ENCODE measurements around the gene TPCN1. TPM values are rescaled to one million over a fixed set of nuclear protein-coding genes. Genes with fewer than 3 reads are reported as not detected.

The TPCN1 gene
- total and polyA plus RNA-seq, 2 of the 13 experiments (the other 11 are each of a cell fraction or from before 2014, with no cell fraction given): 8.0 to 26.8 TPM

DNA sequence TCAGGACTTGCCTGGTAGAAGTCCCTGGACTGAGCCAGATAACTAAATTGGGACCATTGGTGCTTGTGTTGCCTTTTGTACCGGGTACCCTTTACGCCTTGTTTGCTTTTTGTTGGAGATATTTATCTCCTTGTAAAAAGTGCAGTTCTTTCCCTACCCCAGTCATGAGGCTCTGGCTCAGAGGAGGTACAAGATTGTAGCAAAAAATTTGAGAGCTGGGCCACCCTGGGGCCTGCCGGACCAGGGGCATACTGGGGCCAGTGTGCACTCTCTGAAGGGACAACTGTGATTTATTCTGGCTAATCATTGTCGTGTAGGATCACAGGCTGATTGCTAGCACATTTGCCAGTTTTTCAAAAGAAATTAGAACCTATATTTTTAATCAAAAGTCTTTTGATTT is 13.2 kb downstream of the TPCN1 start:
- WGBS (ENCODE audit: low lambda C conversion rate): 89% methylated on average over 4 of the region's 4 CpGs
- no peak overlapping the region for H3K4me3 ChIP-seq (replicated peaks in 1 of 3; ENCODE audit: insufficient read depth in 1 of 3, low read depth in 2 of 3, low read length in 3 of 3)
- H3K27ac ChIP-seq (ENCODE audit: extremely low read length, insufficient read depth, low read length): no peak overlapping the region
- ChIA-PET POLR2A (no interaction called here), CTCF (ENCODE audit: low intra/inter-chr PET ratio, low total read pairs) (no interaction called here)
- H3K9ac ChIP-seq (ENCODE audit: insufficient read depth, low read depth, low read length): no peak overlapping the region
- no peak overlapping the region for H3K4me2 ChIP-seq (ENCODE audit: low read depth, low read length)
- H3K9me3 ChIP-seq (ENCODE audit: low read length): no peaks in the 10 kb centered on the region
- peaks cover 7 to 11% of the 10 kb centered on the region in 2 experiments; a peak in 4 of 5 replicates for H3K36me3 ChIP-seq (replicated peaks in 1 of 2; ENCODE audit: control insufficient read depth in 1 of 2, insufficient read depth in 2 of 2, low read length in 2 of 2)
- H4K20me1 ChIP-seq (ENCODE audit: insufficient read depth, low read length): no peaks in the 10 kb centered on the region
- no peak for DNase-seq (ENCODE audit: low spot score)
- peaks cover 62% of the 10 kb centered on the region for H3K4me1 ChIP-seq (ENCODE audit: insufficient read depth, low read length)
- no peak for FAIRE-seq
- intact Hi-C loops (cut with micrococcal nuclease; ENCODE audit: unreplicated experiment) (no loop called here), in situ Hi-C loops (cut with HindIII; ENCODE audit: extremely low pct_ligation_motif_present, low pct_unique_long_range_greater_than_20kb) (no loop called here)
- H2AFZ ChIP-seq (ENCODE audit: low read length): no peak overlapping the region
- no peak for ATAC-seq
- BruUV-seq (replicated peaks): no TSS peak
- no peaks in the 10 kb centered on the region for H3K79me2 ChIP-seq (ENCODE audit: insufficient read depth, low read length)
- H3K27me3 ChIP-seq (ENCODE audit: control insufficient read depth in 1 of 2, insufficient read depth in 2 of 2, low read length in 2 of 2): no peaks in the 10 kb centered on the region
- TF ChIP-seq TFE3 (CRISPR knock-in tag; IDR thresholded peaks at IDR 0.05) (no peak), KLF9 (CRISPR knock-in tag; IDR thresholded peaks at IDR 0.05; ENCODE audit: low read depth) (no peak), ZNF766 (CRISPR knock-in tag; IDR thresholded peaks at IDR 0.05; ENCODE audit: borderline replicate concordance) (no peak), SP5 (CRISPR knock-in tag; IDR thresholded peaks at IDR 0.05; ENCODE audit: borderline replicate concordance, low read depth) (no peak), JUN (CRISPR knock-in tag; IDR thresholded peaks at IDR 0.05) (no peak), KDM5B (CRISPR knock-in tag; IDR thresholded peaks at IDR 0.05; ENCODE audit: borderline replicate concordance) (no peak), DR1 (CRISPR knock-in tag; IDR thresholded peaks at IDR 0.05) (no peak), ZNF710 (CRISPR knock-in tag; IDR thresholded peaks at IDR 0.05; ENCODE audit: borderline replicate concordance) (no peak)
- TF ChIP-seq, protein P1, sequence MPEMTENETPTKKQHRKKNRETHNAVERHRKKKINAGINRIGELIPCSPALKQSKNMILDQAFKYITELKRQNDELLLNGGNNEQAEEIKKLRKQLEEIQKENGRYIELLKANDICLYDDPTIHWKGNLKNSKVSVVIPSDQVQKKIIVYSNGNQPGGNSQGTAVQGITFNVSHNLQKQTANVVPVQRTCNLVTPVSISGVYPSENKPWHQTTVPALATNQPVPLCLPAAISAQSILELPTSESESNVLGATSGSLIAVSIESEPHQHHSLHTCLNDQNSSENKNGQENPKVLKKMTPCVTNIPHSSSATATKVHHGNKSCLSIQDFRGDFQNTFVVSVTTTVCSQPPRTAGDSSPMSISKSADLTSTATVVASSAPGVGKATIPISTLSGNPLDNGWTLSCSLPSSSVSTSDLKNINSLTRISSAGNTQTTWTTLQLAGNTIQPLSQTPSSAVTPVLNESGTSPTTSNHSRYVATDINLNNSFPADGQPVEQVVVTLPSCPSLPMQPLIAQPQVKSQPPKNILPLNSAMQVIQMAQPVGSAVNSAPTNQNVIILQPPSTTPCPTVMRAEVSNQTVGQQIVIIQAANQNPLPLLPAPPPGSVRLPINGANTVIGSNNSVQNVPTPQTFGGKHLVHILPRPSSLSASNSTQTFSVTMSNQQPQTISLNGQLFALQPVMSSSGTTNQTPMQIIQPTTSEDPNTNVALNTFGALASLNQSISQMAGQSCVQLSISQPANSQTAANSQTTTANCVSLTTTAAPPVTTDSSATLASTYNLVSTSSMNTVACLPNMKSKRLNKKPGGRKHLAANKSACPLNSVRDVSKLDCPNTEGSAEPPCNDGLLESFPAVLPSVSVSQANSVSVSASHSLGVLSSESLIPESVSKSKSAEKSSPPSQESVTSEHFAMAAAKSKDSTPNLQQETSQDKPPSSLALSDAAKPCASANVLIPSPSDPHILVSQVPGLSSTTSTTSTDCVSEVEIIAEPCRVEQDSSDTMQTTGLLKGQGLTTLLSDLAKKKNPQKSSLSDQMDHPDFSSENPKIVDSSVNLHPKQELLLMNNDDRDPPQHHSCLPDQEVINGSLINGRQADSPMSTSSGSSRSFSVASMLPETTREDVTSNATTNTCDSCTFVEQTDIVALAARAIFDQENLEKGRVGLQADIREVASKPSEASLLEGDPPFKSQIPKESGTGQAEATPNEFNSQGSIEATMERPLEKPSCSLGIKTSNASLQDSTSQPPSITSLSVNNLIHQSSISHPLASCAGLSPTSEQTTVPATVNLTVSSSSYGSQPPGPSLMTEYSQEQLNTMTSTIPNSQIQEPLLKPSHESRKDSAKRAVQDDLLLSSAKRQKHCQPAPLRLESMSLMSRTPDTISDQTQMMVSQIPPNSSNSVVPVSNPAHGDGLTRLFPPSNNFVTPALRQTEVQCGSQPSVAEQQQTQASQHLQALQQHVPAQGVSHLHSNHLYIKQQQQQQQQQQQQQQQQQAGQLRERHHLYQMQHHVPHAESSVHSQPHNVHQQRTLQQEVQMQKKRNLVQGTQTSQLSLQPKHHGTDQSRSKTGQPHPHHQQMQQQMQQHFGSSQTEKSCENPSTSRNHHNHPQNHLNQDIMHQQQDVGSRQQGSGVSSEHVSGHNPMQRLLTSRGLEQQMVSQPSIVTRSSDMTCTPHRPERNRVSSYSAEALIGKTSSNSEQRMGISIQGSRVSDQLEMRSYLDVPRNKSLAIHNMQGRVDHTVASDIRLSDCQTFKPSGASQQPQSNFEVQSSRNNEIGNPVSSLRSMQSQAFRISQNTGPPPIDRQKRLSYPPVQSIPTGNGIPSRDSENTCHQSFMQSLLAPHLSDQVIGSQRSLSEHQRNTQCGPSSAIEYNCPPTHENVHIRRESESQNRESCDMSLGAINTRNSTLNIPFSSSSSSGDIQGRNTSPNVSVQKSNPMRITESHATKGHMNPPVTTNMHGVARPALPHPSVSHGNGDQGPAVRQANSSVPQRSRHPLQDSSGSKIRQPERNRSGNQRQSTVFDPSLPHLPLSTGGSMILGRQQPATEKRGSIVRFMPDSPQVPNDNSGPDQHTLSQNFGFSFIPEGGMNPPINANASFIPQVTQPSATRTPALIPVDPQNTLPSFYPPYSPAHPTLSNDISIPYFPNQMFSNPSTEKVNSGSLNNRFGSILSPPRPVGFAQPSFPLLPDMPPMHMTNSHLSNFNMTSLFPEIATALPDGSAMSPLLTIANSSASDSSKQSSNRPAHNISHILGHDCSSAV (CRISPR knock-in tag; IDR thresholded peaks at IDR 0.05; ENCODE audit: borderline replicate concordance): no peak
- TF ChIP-seq, protein P2, sequence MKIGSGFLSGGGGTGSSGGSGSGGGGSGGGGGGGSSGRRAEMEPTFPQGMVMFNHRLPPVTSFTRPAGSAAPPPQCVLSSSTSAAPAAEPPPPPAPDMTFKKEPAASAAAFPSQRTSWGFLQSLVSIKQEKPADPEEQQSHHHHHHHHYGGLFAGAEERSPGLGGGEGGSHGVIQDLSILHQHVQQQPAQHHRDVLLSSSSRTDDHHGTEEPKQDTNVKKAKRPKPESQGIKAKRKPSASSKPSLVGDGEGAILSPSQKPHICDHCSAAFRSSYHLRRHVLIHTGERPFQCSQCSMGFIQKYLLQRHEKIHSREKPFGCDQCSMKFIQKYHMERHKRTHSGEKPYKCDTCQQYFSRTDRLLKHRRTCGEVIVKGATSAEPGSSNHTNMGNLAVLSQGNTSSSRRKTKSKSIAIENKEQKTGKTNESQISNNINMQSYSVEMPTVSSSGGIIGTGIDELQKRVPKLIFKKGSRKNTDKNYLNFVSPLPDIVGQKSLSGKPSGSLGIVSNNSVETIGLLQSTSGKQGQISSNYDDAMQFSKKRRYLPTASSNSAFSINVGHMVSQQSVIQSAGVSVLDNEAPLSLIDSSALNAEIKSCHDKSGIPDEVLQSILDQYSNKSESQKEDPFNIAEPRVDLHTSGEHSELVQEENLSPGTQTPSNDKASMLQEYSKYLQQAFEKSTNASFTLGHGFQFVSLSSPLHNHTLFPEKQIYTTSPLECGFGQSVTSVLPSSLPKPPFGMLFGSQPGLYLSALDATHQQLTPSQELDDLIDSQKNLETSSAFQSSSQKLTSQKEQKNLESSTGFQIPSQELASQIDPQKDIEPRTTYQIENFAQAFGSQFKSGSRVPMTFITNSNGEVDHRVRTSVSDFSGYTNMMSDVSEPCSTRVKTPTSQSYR (CRISPR knock-in tag; IDR thresholded peaks at IDR 0.05; ENCODE audit: borderline replicate concordance): no peak
